Measurements from ENCODE around the gene AKAP6. TPM values are rescaled to one million over a fixed set of nuclear protein-coding genes. Genes with fewer than 3 reads are reported as not detected.

The AKAP6 gene
- total RNA-seq, 1 experiment from 2014 or later = 1.9 TPM

GRCh38 chr14:32567543-32568384 lies 238.7 kb downstream of the AKAP6 start:
- intact Hi-C loops (cut with micrococcal nuclease) = no loop called here
- no TSS peak for BruUV-seq (replicated peaks)
- ChIA-PET RAD21 (ENCODE audit: low non-redundant PET in 1 of 2, low total read pairs in 2 of 2, uncharacterized antibody in 2 of 2, unreplicated experiment in 2 of 2) (no interaction called here), CTCF (no interaction called here), POLR2A (no interaction called here)
- Histone ChIP-seq H3K4me3 (replicated peaks in 1 of 2; ENCODE audit: low read depth in 1 of 2, low read length in 2 of 2) (no peak overlapping the region), H4K20me1 (ENCODE audit: insufficient read depth) (no peaks in the 10 kb centered on the region), H2AFZ (ENCODE audit: low read depth, low read length, poor library complexity, severe bottlenecking) (no peak overlapping the region), H3K9ac (ENCODE audit: low read length) (no peak overlapping the region), H3K27ac (ENCODE audit: low read depth, low read length) (no peak overlapping the region), H3K79me2 (ENCODE audit: insufficient read depth, low read length) (no peaks in the 10 kb centered on the region), H3K4me1 (ENCODE audit: control insufficient read depth in 1 of 2, insufficient read depth in 2 of 2, low read length in 2 of 2) (no peaks in the 10 kb centered on the region), H3K9me2 (ENCODE audit: insufficient read depth) (no peaks in the 10 kb centered on the region), H3K36me3 (ENCODE audit: control insufficient read depth in 1 of 2, insufficient read depth in 2 of 2, low read length in 2 of 2) (no peaks in the 10 kb centered on the region), H3K27me3 (ENCODE audit: insufficient read depth, low read length) (peaks cover 13% of the 10 kb centered on the region; the same call in 1 of the 2 replicates), H3K4me2 (ENCODE audit: low read length) (no peak overlapping the region), H3K9me3 (ENCODE audit: control insufficient read depth in 1 of 2, insufficient read depth in 1 of 2, low read depth in 1 of 2, low read length in 2 of 2) (no peaks in the 10 kb centered on the region)
- DNase-seq (ENCODE audit: low read depth, low spot score) = no peak
- TF ChIP-seq ZBTB33 (IDR thresholded peaks at IDR 0.05; ENCODE audit: extremely low read depth, insufficient replicate concordance, low read length) (no peak), YY1 (IDR thresholded peaks at IDR 0.05; ENCODE audit: extremely low read depth, insufficient replicate concordance, low read depth, low read length) (no peak), CBX3 (IDR thresholded peaks at IDR 0.05; ENCODE audit: low read depth) (no peak), RAD21 (IDR thresholded peaks at IDR 0.05; ENCODE audit: low read depth) (no peak), ZFX (IDR thresholded peaks at IDR 0.05) (no peak), MAX (IDR thresholded peaks at IDR 0.05) (no peak), TCF7L2 (IDR thresholded peaks at IDR 0.05; ENCODE audit: borderline replicate concordance, extremely low read depth, insufficient read depth, insufficient read length) (no peak), SIN3A (IDR thresholded peaks at IDR 0.05; ENCODE audit: low read depth) (no peak), POLR2A (IDR thresholded peaks at IDR 0.05; ENCODE audit: borderline replicate concordance, extremely low read depth, insufficient read depth, insufficient read length) (no peak), ELF1 (IDR thresholded peaks at IDR 0.05; ENCODE audit: borderline replicate concordance, low read depth) (no peak), ATF3 (IDR thresholded peaks at IDR 0.05) (no peak), POLR2AphosphoS5 (IDR thresholded peaks at IDR 0.05; ENCODE audit: low read depth, low read length) (no peak), SRF (IDR thresholded peaks at IDR 0.05; ENCODE audit: low read depth) (no peak), JUND (IDR thresholded peaks at IDR 0.05) (no peak), EZH2 (IDR thresholded peaks at IDR 0.05) (no peak), REST (IDR thresholded peaks at IDR 0.05; ENCODE audit: low read depth) (no peak), ZNF274 (IDR thresholded peaks at IDR 0.05; ENCODE audit: low read depth, low read length) (no peak)
- ATAC-seq = no peak
